Activated T-helper 9 cell treated with anti-CD3 and anti-CD28 coated beads, Interleukin-2, amount 50 U/mL, for 16 hours (primary cell): ENCODE results near the gene ZNF14.
"Not testable (repeated sequence)": the region's sequence is repeated elsewhere in the genome, so short reads cannot be mapped to it uniquely, and the experiment has no call there.

Source experiments
- DNase-seq: peaks from one replicate; pipeline ENCODE4 v3.0.0-alpha.2; 2020; ENCODE audit warnings: low read depth

Gene ZNF14

GRCh38 chr19:19687090-19687489 lies 45.8 kb downstream of the ZNF14 start:
- DNase-seq = no peak

DNA sequence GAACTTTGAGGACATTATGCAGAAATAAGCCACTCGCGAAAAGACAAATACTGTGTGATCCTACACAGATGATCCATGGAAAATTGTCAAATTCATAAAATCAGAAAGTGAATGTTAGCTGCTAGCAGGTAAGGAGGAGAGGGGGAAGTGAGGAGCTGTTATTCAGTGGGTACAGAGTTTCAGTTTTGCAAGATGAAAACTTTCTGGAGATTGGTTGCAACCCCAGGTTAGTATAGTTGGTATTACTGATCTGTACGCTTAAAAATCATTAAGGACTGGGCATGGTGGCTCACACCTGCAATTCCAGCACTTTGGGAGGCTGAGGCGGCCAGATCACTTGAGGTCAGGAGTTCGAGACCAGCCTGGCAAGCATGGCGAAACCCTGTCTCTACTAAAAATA lies 46.3 kb downstream of the ZNF14 start:
- DNase-seq = no peak

DNA sequence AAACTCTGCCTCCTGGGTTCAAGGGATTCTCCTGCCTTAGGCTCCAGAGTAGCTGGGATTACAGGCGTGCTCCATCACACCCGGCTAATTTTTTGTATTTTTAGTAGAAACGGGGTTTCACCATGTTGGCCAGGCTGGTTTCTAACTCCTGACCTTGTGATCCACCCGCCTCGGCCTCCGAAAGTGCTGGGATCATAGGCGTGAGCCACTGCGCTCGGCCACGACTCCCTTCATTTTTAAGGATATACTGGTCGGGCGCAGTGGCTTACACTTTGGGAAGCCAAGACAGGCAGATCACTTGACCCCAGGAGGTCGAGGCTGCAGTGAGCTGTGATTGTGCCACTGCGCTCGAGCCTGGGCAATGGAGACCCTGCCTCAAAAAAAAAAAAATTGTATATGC lies 46.8 kb downstream of the ZNF14 start:
- not testable (repeated sequence) for DNase-seq

GRCh38 chr19:19679176-19680073 lies 53.5 kb downstream of the ZNF14 start:
- DNase-seq = no peak

DNA sequence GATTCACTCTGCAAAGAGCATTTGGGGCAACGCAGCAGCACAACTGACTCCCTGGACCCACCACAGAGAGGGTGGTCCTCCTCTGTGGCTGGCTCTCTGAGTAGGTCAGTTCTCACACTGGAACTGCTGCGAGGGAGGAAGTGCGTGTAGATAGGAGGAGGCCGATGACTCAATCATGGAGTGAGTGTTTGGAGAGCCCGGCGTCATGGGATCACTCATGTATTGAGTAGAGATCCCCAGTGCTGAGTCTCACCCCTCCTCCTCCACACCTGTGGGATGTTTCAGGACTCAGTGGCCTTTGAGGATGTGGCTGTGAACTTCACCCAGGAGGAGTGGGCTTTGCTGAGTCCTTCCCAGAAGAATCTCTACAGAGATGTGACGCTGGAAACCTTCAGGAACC lies 55.3 kb downstream of the ZNF14 start:
- DNase-seq = no peak

GRCh38 chr19:19674315-19674714 lies 58.6 kb downstream of the ZNF14 start:
- DNase-seq = no peak

DNA sequence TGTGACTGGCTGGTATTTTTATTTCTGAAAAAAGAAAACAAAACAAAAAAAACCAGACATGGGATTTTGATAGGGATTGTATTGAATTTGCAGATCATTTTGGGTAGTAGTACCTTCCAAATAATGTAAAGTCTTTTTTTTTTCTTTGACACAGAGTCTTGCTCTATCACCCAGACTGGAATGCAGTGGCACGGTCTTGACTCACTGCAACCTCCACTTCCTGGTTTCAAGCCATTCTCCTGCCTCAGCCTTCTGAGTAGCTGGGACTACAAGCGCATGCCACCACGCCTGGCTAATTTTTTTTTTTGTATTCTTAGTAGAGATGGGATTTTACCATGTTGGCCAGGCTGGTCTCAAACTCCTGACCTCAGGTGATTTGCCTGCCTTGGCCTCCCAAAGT lies 60.1 kb downstream of the ZNF14 start:
- no peak for DNase-seq

DNA sequence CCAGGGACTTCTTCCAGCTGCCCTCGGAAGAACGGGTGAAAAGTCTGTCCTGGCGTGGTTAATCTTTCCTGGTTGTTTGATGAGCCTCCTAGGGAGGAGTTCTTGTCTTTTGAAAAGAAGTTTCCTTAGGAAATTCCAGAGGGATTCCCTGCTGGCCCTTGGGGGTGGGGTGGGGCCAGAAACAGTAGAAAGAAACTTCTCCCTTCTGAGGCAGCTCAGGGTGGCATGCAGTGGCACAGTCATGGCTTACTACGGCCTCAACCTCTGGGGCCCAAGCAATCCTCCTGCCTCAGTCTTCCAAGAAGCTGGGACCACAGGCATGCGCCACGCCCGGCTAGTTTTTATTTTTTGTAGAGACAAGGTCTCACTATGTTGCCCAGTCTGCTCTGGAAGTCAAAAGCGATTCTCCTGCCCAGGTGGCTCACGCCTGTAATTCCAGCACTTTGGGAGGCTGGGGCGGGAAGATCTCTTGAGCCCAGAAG lies 62.8 kb downstream of the ZNF14 start:
- DNase-seq = no peak

DNA sequence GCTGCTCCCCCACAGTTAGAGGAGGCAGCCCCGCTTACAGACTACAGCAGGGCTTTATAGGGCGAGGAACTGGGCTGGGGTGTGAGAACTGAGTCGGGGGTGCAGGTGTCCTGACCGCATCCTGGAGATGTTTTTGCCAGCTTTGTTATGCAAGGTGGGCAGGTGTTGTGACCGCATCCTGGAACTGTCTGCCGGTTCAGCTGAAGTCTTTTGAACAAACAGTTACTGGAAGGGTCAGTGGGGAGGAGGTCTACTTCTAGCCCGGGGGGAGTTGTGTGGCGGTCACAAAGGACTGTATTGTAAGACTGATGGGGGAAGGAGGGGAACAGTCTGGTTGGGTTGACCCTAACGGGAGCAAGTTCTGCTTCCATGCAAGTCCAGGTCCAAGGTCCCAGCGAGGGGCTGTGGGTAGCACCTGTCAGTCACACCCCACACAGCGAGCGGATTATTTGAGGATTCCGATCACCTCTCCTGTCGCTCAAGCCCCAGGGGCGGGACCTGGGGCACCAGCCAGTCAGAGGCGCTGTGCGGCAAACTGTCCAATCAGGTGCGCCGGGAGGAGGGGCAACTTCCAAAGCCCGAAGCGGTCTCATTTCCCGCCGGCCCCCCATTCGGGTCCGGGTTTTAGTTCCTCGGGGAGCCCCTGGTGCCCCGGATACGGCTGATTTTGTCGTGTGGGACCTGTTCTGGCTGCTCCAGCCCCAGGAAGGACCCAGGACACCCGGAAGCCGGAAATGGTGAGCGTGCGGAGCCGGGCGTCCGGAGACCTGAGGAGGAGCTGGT lies 64.5 kb downstream of the ZNF14 start, which contains the start of gene ZNF101:
Gene ZNF101, plus strand, starts transcription at position 610 of the 783 bp plus-strand sequence. Its CDS starts 125 bp downstream, at position 735.
- peak; percentile 92 for DNase-seq

- not testable (repeated sequence) for DNase-seq
Observed at GRCh38 chr19:19665420-19665948, 67.4 kb downstream of the ZNF14 start.

DNA sequence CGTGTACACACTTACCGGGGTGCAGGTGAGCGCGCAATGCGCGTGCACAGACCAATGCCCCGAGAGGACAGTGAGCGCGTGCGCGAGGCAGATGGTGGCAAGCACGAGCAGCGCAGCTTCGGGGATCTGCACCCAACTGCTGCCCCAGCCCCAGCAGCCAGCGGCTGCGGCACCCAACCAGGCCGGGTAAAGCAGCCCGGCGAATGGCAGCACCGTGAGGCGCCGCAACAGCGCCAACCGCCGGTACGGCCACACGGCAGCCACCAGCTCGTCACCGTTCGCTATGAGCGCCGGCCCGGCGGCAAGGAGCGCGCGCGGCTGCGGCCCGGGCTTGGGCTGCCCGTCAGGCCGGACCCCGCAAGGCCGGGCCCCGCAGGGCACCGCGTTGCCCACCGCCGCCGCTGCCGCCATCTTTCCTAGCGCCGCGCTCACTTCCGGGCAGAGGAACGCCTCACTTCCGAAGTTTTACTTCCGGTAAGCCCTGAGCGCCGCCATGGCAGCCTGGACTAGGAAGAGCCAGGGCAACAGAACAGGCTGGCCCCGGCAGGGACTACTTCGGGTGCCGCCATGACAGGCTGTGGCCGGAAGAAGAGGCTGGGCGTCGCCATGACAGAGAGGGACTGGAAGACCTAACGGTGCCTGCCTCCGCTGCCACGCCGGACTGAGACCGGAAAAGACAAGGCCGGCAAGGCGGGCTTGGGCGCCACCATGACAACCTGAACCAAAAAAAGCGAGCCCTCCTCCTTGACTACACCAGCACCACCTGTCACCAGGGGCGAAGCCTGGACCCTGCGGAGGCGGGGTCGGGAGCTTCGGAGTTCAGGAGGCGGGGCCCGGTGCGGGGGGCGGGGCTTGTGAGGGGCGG lies 69.4 kb downstream of the ZNF14 start, which contains the start of gene ATP13A1:
Gene ATP13A1, minus strand, starts transcription at position 421 of the 865 bp plus-strand sequence. Its CDS starts 10 bp downstream, at position 411.
- DNase-seq = peak; percentile 91

DNA sequence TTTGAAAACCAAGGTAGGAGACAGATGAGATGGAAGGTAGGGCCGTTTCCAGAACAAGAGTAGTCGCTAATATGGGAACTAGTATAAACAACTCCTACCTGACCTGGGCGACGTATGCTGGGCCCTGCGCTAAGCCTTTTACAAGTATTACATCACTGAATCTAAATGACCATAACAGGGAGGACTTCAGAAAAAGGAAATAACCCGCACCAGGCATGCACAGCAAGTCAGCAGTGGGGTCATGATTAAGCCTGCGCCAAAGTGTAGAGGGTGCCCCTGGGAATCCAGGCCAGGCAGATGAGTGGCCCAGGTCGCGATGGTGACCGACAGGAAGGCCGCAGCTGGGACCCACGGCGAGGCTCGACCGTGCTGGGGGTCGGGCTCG lies 70.0 kb downstream of the ZNF14 start:
- DNase-seq = no peak

DNA sequence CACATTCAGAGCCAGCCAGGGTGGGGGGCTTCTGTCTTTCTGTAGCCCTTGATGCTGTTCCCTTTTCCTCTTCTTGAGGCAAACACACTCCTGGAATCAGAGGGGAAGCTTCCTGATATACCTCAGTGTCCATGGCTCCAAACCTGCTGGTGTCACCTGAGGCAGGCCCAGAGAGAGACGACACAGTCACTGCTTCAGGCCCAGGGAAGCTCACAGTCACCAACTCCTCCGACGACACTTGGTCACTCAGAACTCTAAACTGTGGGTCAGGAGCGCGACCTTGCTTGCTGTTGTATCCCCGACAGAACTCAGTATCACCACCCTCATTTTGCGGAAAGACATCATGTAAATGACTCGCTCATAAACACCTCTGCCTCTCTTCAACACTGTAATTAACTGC lies 70.6 kb downstream of the ZNF14 start:
- DNase-seq = no peak

DNA sequence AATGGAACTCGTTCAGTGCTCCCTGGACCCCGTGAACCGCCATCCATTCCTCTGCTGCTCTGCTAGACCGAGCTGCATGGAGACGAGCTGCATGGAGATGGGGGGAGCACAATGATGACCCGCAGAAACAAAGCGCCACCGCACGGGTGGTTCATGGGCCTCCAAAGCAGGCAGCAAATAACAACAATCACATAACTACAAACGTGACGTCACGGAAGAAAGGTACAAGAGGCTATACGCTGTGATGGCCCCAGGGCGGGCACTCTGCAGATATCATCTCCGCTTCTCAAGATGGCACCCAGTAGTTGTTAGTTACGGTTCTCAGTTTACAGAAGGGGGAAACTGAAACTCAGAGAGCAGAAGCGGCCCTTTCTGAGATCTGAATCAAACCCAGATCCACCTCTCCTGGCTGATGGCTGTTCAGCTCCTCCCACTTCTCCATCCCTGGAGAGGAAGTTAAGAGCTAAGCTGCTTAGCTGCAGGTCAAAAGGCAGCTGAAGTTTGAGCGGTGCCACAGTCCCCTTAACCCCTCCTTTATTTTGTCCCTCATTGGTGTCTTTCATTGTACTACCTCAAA lies 71.1 kb downstream of the ZNF14 start:
- DNase-seq = no peak

- DNase-seq = no peak
Observed at GRCh38 chr19:19661141-19661674, 71.7 kb downstream of the ZNF14 start.
